HepG2 (cell line): ENCODE data around the gene FETUB. TPM values are rescaled to one million over a fixed set of nuclear protein-coding genes. Genes with fewer than 3 reads are reported as not detected.

Experiments
- ATAC-seq: fragments of 200-7000 bp; cut with Tn5 transposase; 3 replicates; pipeline ENCODE4 v1.9.1; 2020; ENCODE audit warnings: mild to moderate bottlenecking, moderate library complexity
- BruUV-seq: library from RNA; stranded (reverse); fragments of 400-500 nt; replicated peaks from 2 replicates; lab custom pipeline; 2021; lab: Mats Ljungman, UMichigan
- CTCF ChIA-PET: fragments of 300-600 bp; formaldehyde crosslinking; extraction: SDS; loops from one replicate; lab custom pipeline; 2021; ENCODE audit warnings: low total read pairs, inconsistent platforms, low intra/inter-chr PET ratio; lab: Yijun Ruan, JAX
- POLR2A ChIA-PET: fragments of 350-600 bp; sonication (Branson Sonifier 250); formaldehyde crosslinking; loops from one replicate; lab custom pipeline; 2020; ENCODE audit warnings: antibody characterized with exemption, inconsistent platforms; lab: Yijun Ruan, JAX
- DNase-seq: peaks from one replicate; pipeline ENCODE4 v3.0.0-alpha.2; 2015; ENCODE audit warnings: low spot score
- FAIRE-seq: peaks from 3 replicates; lab custom pipeline; 2011; peaks lifted over from hg19 to GRCh38; lab: Jason Lieb, UNC
- H2AFZ ChIP-seq: one replicate; pipeline ENCODE4 v1.6.1; 2011; ENCODE audit warnings: low read length, inconsistent platforms
- H3K27ac ChIP-seq: fragments of 300-600 bp; 3 replicates; pipeline ENCODE4 v1.8.0; 2011; ENCODE audit warnings: mixed run types, mild to moderate bottlenecking, mixed read lengths, low read length, inconsistent platforms; ENCODE audit not compliant: insufficient read depth; ENCODE audit errors: extremely low read length
- H3K27me3 ChIP-seq, 2 experiments: fragments of 200-600 bp in 1 of 2; 2 replicates in 1 of 2; 3 replicates in 1 of 2; pipeline versions ENCODE4 v1.6.0 to v1.8.0; 2011; ENCODE audit warnings: low read length in 2 of 2, mild to moderate bottlenecking in 2 of 2, moderate library complexity in 2 of 2, inconsistent platforms in 1 of 2; ENCODE audit not compliant: insufficient read depth in 2 of 2, control insufficient read depth in 1 of 2
- H3K36me3 ChIP-seq, 2 experiments: fragments of 200-600 bp in 1 of 2; replicated peaks in 1 of 2; 2 replicates in 1 of 2; 3 replicates in 1 of 2; pipeline versions ENCODE4 v1.5.1 to v1.8.0; 2011; ENCODE audit warnings: low read length in 2 of 2, inconsistent platforms in 1 of 2; ENCODE audit not compliant: insufficient read depth in 2 of 2, control insufficient read depth in 1 of 2
- H3K4me1 ChIP-seq: 2 replicates; pipeline ENCODE4 v1.5.1; 2012; ENCODE audit warnings: low read length, inconsistent platforms; ENCODE audit not compliant: insufficient read depth
- H3K4me2 ChIP-seq: 2 replicates; pipeline ENCODE4 v1.6.0; 2011; ENCODE audit warnings: low read depth, low read length, inconsistent platforms
- H3K4me3 ChIP-seq, 3 experiments: fragments of 200-600 bp in 1 of 3; sonication (generic), shearing (Covaris generic) in 1 of 3; replicated peaks in 1 of 3; 2 replicates each; pipeline ENCODE4 v1.5.1; 2011 to 2016; ENCODE audit warnings: low read length in 3 of 3, inconsistent platforms in 2 of 3, low read depth in 2 of 3, mild to moderate bottlenecking in 2 of 3, control low read depth in 1 of 3, mixed read lengths in 1 of 3; ENCODE audit not compliant: insufficient read depth in 1 of 3
- H3K79me2 ChIP-seq: one replicate; pipeline ENCODE4 v1.6.1; 2011; ENCODE audit warnings: low read length, inconsistent platforms; ENCODE audit not compliant: insufficient read depth
- H3K9ac ChIP-seq: 2 replicates; pipeline ENCODE4 v1.6.0; 2011; ENCODE audit warnings: mild to moderate bottlenecking, low read depth, low read length, inconsistent platforms; ENCODE audit not compliant: insufficient read depth
- H3K9me3 ChIP-seq: 2 replicates; pipeline ENCODE4 v1.5.1; 2012; ENCODE audit warnings: mild to moderate bottlenecking, low read length
- H4K20me1 ChIP-seq: 2 replicates; pipeline ENCODE4 v1.6.0; 2011; ENCODE audit warnings: inconsistent platforms, mild to moderate bottlenecking, low read length, moderate library complexity; ENCODE audit not compliant: insufficient read depth
- AKAP8 ChIP-seq: sonication (generic); formaldehyde crosslinking; IDR thresholded peaks from 2 replicates; pipeline ENCODE4 v1.5.1; 2020; ENCODE audit warnings: mild to moderate bottlenecking, missing genetic modification reagents
- CEBPG ChIP-seq: IDR thresholded peaks from 2 replicates; pipeline ENCODE4 v1.6.1; 2016
- FOXA3 ChIP-seq: IDR thresholded peaks from 2 replicates; pipeline ENCODE4 v1.6.1; 2016; ENCODE audit warnings: missing genetic modification reagents, missing compliant biosample characterization
- FOXP1 ChIP-seq, 2 experiments: fragments of 450-650 bp in 1 of 2; IDR thresholded peaks; 2 replicates each; pipeline ENCODE4 v1.6.1; 2017 to 2018; ENCODE audit warnings: antibody characterized with exemption in 1 of 2
- HNF4A ChIP-seq: sonication (generic); formaldehyde crosslinking; IDR thresholded peaks from 2 replicates; pipeline ENCODE4 v1.4.0; 2020; ENCODE audit warnings: missing genetic modification reagents
- HNF4G ChIP-seq, 2 experiments: sonication (generic) in 1 of 2; formaldehyde crosslinking in 1 of 2; IDR thresholded peaks; 2 replicates each; pipeline versions ENCODE4 v1.4.0 to v1.6.1; 2011 to 2020; ENCODE audit warnings: borderline replicate concordance in 2 of 2, low read depth in 2 of 2, mild to moderate bottlenecking in 2 of 2, low read length in 1 of 2, missing genetic modification reagents in 1 of 2, moderate library complexity in 1 of 2
- LCORL ChIP-seq, 2 experiments: fragments of 450-650 bp in 1 of 2; sonication (generic) in 1 of 2; formaldehyde crosslinking in 1 of 2; IDR thresholded peaks; 2 replicates each; pipeline versions ENCODE4 v1.5.0 to v1.6.1; 2017 to 2020; ENCODE audit warnings: antibody characterized with exemption in 1 of 2, missing genetic modification reagents in 1 of 2
- PTBP1 ChIP-seq: fragments of 200-400 bp; formaldehyde crosslinking; IDR thresholded peaks from 2 replicates; pipeline ENCODE4 v1.6.1; 2018; ENCODE audit warnings: low read length, low read depth; ENCODE audit not compliant: poor library complexity, severe bottlenecking
- REXO4 ChIP-seq: sonication (generic); formaldehyde crosslinking; IDR thresholded peaks from 2 replicates; pipeline ENCODE4 v1.8.0; 2022; ENCODE audit warnings: missing genetic modification reagents, mild to moderate bottlenecking, borderline replicate concordance
- RXRB ChIP-seq: IDR thresholded peaks from 2 replicates; pipeline ENCODE4 v1.6.1; 2016; ENCODE audit warnings: borderline replicate concordance, missing genetic modification reagents, missing compliant biosample characterization
- SOX13 ChIP-seq, 3 experiments: fragments of 450-650 bp in 1 of 3; sonication (generic) in 1 of 3; formaldehyde crosslinking in 1 of 3; IDR thresholded peaks in 2 of 3; conservative IDR thresholded peaks in 1 of 3; 2 replicates each; pipeline versions ENCODE4 v1.5.0 to v1.6.1; 2016 to 2020; ENCODE audit warnings: antibody characterized with exemption in 1 of 3, mild to moderate bottlenecking in 1 of 3, missing compliant biosample characterization in 1 of 3, missing genetic modification reagents in 1 of 3, moderate library complexity in 1 of 3
- ZNF775 ChIP-seq: sonication (generic); formaldehyde crosslinking; IDR thresholded peaks from 2 replicates; pipeline ENCODE4 v1.4.0; 2020; ENCODE audit warnings: missing genetic modification reagents, mild to moderate bottlenecking, moderate library complexity, borderline replicate concordance
- ZNF841 ChIP-seq: sonication (generic); formaldehyde crosslinking; IDR thresholded peaks from 2 replicates; pipeline ENCODE4 v1.8.1; 2023; ENCODE audit warnings: missing genetic modification reagents, borderline replicate concordance
- WGBS: methylation state at CpG from one replicate; pipeline ENCODE4 v1.1.6; 2017; ENCODE audit warnings: low lambda C conversion rate; 5-methylcytosine and 5-hydroxymethylcytosine counted together
- in situ Hi-C: cut with HindIII; loops from 2 replicates; pipeline ENCODE4 v1.10.0; 2017; ENCODE audit warnings: low pct_unique_long_range_greater_than_20kb; ENCODE audit not compliant: extremely low pct_ligation_motif_present
- intact Hi-C: fragments of 100-400 bp; cut with micrococcal nuclease; formaldehyde crosslinking; loops from one replicate; pipeline ENCODE4 v1.10.0; 2022; ENCODE audit not compliant: unreplicated experiment
- polyA plus RNA-seq, 8 experiments: library from polyadenylated mRNA; depleted of rRNA in 3 of 8; stranded (reverse) in 7 of 8; unstranded in 1 of 8; fragments of >200 nt; fragmentation: Illumina TruSeq in 4 of 8; extraction: Trizol in 4 of 8; gene quantifications; 2 replicates each; pipeline versions ENCODE4 v1.2.1 to v1.2.3, GENCODE V29; 2011 to 2016; ENCODE audit warnings: low read depth in 4 of 8, missing spikeins in 1 of 8, mixed read lengths in 1 of 8; ENCODE audit not compliant: insufficient read depth in 1 of 8
- total RNA-seq, 5 experiments: library from RNA; depleted of rRNA; stranded (reverse); fragments of >200 nt; fragmentation: Illumina TruSeq; extraction: Trizol; gene quantifications; 2 replicates each; pipeline ENCODE4 v1.2.3, GENCODE V29; 2016; ENCODE audit warnings: low read depth in 1 of 5
- TF ChIP-seq, protein P1 (sequence below): sonication (generic); formaldehyde crosslinking; IDR thresholded peaks from 2 replicates; pipeline ENCODE4 v1.4.0; 2020; ENCODE audit warnings: missing genetic modification reagents, borderline replicate concordance

The FETUB gene
- total and polyA plus RNA-seq, 2 of the 13 experiments (the other 11 are each of a cell fraction or from before 2014, with no cell fraction given): 2.1 to 4.4 TPM

GRCh38 chr3:186639778-186640472, at the start of gene FETUB (continued):
- TF ChIP-seq, protein P1, sequence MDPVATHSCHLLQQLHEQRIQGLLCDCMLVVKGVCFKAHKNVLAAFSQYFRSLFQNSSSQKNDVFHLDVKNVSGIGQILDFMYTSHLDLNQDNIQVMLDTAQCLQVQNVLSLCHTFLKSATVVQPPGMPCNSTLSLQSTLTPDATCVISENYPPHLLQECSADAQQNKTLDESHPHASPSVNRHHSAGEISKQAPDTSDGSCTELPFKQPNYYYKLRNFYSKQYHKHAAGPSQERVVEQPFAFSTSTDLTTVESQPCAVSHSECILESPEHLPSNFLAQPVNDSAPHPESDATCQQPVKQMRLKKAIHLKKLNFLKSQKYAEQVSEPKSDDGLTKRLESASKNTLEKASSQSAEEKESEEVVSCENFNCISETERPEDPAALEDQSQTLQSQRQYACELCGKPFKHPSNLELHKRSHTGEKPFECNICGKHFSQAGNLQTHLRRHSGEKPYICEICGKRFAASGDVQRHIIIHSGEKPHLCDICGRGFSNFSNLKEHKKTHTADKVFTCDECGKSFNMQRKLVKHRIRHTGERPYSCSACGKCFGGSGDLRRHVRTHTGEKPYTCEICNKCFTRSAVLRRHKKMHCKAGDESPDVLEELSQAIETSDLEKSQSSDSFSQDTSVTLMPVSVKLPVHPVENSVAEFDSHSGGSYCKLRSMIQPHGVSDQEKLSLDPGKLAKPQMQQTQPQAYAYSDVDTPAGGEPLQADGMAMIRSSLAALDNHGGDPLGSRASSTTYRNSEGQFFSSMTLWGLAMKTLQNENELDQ (CRISPR knock-in tag): no peak
- no peak for TF ChIP-seq REXO4 (CRISPR knock-in tag)

- CTCF ChIA-PET: interaction anchor here (2.4 to 2.8 kb wide), 2 partner anchors 24 to 26 kb away, joined by 15 to 20 read pairs; no protein-coding TSS in a partner anchor
- peak overlapping the region; percentile 70 for H3K4me2 ChIP-seq
- FAIRE-seq: peak; percentile 64
- TF ChIP-seq FOXA3 (CRISPR knock-in tag): peak; percentile 51; the same call in 1 of the 2 replicates
- no peak for TF ChIP-seq ZNF841 (CRISPR knock-in tag)
- TF ChIP-seq CEBPG: peak; percentile 2; the same call in 1 of the 2 replicates
- peak; percentile 58 for TF ChIP-seq HNF4G (IDR thresholded peaks at IDR 0.05; ENCODE audit: borderline replicate concordance, low read depth, low read length)
- peak; percentile 32; the same call in 1 of the 2 replicates for TF ChIP-seq HNF4G (CRISPR knock-in tag; IDR thresholded peaks at IDR 0.05; ENCODE audit: borderline replicate concordance, low read depth)
- TF ChIP-seq RXRB (CRISPR knock-in tag): 0 out of 2 replicates have a peak, but pooled peaks have one; percentile 9
- no peak for TF ChIP-seq LCORL (IDR thresholded peaks at IDR 0.05)
- no peak for TF ChIP-seq LCORL (CRISPR knock-in tag; IDR thresholded peaks at IDR 0.05)
- TF ChIP-seq HNF4A (CRISPR knock-in tag): peak; percentile 64
- TF ChIP-seq AKAP8 (CRISPR knock-in tag): no peak
- TF ChIP-seq FOXP1 (IDR thresholded peaks at IDR 0.05): no peak
- peak; percentile 22; the same call in 1 of the 2 replicates for TF ChIP-seq FOXP1 (CRISPR knock-in tag; IDR thresholded peaks at IDR 0.05)
- TF ChIP-seq PTBP1: no peak
- peak; percentile 94 for TF ChIP-seq ZNF775 (CRISPR knock-in tag)
- TF ChIP-seq SOX13 (IDR thresholded peaks at IDR 0.05): no peak
- peak in 1 of 2 experiments; percentile 28; a peak in 1 of 4 replicates for TF ChIP-seq SOX13 (CRISPR knock-in tag; conservative IDR thresholded peaks at IDR 0.05 in 1 of 2, IDR thresholded peaks at IDR 0.05 in 1 of 2)
These were observed 49.5 kb upstream of the FETUB start for GRCh38 chr3:186590580-186591295.

More at GRCh38 chr3:186590580-186591295, 49.5 kb upstream of the FETUB start:
- H3K9ac ChIP-seq: peak overlapping the region; percentile 40; the same call in 1 of the 2 replicates
- no TSS peak for BruUV-seq
- ATAC-seq (no peak), DNase-seq (no peak)
- peak overlapping the region; percentile 66 for H3K27ac ChIP-seq
- 63% methylated on average over 7 of the region's 7 CpGs for WGBS
- intact Hi-C loops (loop anchor here (1.0 kb wide), 1 partner anchor 163 kb away; no protein-coding TSS in a partner anchor), in situ Hi-C loops (no loop called here)
- H3K27me3 ChIP-seq: no peaks in the 10 kb centered on the region
- H2AFZ ChIP-seq: no peak overlapping the region
- peaks cover under 1 to 5% of the 10 kb centered on the region in 2 experiments; a peak in 3 of 5 replicates for H3K36me3 ChIP-seq
- no peaks in the 10 kb centered on the region for H4K20me1 ChIP-seq
- H3K4me1 ChIP-seq: peaks cover 75% of the 10 kb centered on the region
- POLR2A ChIA-PET: interaction anchor here (1.0 to 24.0 kb wide), 5 partner anchors 20 to 193 kb away, joined by 3 to 854 read pairs (median 15); partner anchors contain the start of genes AHSG, DNAJB11, EIF4A2 and TBCCD1
- H3K79me2 ChIP-seq: no peaks in the 10 kb centered on the region
- no peaks in the 10 kb centered on the region for H3K9me3 ChIP-seq
- H3K4me3 ChIP-seq: peak overlapping the region in 1 of 3 experiments; percentile 7; a peak in 2 of 6 replicates
